ENCODE results near the gene KLK15.

DNA sequence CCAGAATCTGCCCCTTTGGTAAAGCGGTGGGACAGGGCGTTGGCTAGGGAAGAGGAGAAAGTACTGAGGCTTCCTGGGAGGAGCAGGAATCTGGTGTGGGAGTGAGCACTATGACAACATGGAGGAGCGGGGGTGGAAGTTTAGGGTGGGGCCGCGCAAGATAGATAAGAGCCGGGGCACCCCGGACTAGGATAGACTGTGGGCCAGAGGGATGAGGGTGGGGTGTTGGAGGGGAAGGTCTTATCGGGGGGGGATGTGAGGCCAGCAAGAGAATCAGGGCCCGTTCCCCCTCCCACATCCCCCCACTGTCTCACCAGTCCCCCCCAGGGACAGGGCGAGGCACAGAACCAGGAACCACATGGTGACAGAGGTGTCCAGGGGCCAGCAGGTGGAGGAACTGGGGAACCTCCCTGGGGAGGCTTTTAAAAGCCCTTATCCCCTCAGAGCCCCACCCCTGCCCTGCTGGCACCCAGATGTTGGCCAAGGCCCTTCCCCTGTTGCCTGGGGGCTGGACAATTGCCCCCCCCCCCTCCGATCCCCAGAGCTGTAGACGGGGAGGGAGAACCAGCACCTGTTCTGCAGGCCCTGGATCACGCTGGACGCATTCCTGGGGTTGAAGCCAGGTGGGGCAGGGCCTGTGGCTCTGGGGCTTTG lies 9.9 kb downstream of the KLK15 start, which contains the start of gene KLK1:
- TF ChIP-seq, protein P1, sequence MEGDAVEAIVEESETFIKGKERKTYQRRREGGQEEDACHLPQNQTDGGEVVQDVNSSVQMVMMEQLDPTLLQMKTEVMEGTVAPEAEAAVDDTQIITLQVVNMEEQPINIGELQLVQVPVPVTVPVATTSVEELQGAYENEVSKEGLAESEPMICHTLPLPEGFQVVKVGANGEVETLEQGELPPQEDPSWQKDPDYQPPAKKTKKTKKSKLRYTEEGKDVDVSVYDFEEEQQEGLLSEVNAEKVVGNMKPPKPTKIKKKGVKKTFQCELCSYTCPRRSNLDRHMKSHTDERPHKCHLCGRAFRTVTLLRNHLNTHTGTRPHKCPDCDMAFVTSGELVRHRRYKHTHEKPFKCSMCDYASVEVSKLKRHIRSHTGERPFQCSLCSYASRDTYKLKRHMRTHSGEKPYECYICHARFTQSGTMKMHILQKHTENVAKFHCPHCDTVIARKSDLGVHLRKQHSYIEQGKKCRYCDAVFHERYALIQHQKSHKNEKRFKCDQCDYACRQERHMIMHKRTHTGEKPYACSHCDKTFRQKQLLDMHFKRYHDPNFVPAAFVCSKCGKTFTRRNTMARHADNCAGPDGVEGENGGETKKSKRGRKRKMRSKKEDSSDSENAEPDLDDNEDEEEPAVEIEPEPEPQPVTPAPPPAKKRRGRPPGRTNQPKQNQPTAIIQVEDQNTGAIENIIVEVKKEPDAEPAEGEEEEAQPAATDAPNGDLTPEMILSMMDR (IDR thresholded peaks at IDR 0.05), result no peak
- TF ChIP-seq EZH2 (IDR thresholded peaks at IDR 0.05) (no peak), EZH2phosphoT487 (IDR thresholded peaks at IDR 0.05) (no peak)
